ENCODE results near the gene AP3B1.
"Not testable (repeated sequence)": the region's sequence is repeated elsewhere in the genome, so short reads cannot be mapped to it uniquely, and the experiment has no call there.

AP3B1 gene

DNA sequence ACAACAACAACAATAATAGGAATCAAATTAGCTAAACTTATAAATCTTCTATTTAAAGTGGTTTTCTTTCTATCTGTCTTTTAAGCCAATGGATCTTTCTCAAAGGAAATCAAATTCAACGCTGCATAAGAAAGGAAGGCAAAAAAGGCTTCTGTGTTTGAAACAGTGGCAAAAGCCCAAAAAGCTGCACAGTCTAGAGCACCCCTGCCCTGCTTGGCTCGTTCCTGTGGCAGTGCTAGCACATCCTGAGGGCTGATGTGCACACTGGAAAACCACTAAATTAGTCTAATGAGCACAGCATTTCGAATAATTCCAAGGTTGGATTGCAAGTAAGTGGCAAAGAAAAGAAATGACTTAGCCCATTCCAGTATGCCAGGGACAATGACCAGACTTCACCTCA, 80.7 kb downstream of the AP3B1 start:
- TF ChIP-seq, protein P1, sequence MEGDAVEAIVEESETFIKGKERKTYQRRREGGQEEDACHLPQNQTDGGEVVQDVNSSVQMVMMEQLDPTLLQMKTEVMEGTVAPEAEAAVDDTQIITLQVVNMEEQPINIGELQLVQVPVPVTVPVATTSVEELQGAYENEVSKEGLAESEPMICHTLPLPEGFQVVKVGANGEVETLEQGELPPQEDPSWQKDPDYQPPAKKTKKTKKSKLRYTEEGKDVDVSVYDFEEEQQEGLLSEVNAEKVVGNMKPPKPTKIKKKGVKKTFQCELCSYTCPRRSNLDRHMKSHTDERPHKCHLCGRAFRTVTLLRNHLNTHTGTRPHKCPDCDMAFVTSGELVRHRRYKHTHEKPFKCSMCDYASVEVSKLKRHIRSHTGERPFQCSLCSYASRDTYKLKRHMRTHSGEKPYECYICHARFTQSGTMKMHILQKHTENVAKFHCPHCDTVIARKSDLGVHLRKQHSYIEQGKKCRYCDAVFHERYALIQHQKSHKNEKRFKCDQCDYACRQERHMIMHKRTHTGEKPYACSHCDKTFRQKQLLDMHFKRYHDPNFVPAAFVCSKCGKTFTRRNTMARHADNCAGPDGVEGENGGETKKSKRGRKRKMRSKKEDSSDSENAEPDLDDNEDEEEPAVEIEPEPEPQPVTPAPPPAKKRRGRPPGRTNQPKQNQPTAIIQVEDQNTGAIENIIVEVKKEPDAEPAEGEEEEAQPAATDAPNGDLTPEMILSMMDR (IDR thresholded peaks at IDR 0.05; ENCODE audit: insufficient read depth, low read length, poor library complexity, severe bottlenecking), result no peak
- Histone ChIP-seq H3K36me3 (ENCODE audit: control insufficient read depth, insufficient read depth, low read length) (peaks cover 3% of the 10 kb centered on the region), H3K27me3 (replicated peaks; ENCODE audit: control insufficient read depth, insufficient read depth, low read length) (no peaks in the 10 kb centered on the region), H3K4me3 (replicated peaks; ENCODE audit: low read depth, low read length) (no peak overlapping the region)
- DNase-seq (ENCODE audit: extremely low read depth, insufficient read length), result no peak

DNA sequence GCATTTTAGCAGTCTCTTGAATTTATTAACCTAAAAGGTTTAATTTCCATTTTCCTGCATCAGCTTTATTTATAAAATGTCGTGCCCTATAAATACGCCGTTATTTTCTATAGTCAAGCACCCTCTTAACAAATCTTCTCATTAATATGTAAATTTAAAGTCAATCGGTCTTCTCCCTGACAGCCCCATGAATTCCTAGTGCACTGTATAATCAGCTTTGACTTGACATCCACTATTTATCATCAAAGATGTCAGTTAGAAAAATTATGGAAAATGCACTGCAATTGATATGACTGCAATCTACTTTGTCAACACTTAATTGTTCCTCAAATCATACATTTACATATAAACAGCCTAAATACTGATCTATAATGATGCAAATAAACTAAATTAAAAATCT, 83.4 kb downstream of the AP3B1 start:
- TF ChIP-seq, protein P1 (IDR thresholded peaks at IDR 0.05; ENCODE audit: insufficient read depth, low read length, poor library complexity, severe bottlenecking), result no peak
- Histone ChIP-seq H3K27me3 (replicated peaks; ENCODE audit: control insufficient read depth, insufficient read depth, low read length) (no peaks in the 10 kb centered on the region), H3K36me3 (ENCODE audit: control insufficient read depth, insufficient read depth, low read length) (peaks cover 3% of the 10 kb centered on the region), H3K4me3 (replicated peaks; ENCODE audit: low read depth, low read length) (no peak overlapping the region)
- DNase-seq (ENCODE audit: extremely low read depth, insufficient read length), result no peak

DNA sequence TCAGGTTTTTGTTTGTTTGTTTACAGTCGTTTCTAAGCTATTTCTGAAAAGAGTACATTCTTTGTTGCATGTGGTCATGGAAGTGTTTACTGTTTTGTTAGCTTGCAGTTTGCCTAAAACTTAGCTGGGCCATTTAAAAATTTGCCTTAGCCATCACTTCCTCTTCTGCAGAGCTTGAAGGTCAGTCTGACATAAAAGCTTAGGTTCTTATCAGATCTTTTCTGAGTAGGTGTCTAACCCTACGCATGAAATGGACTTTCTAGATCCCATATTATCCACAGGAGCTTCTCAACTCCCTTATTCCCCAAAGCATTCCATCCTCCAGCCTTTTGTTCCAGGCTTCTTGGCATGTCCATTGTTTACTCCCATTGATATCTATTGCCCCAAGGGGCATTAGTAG, 90.3 kb downstream of the AP3B1 start:
- DNase-seq (ENCODE audit: extremely low read depth, insufficient read length), result no peak
- TF ChIP-seq, protein P1 (IDR thresholded peaks at IDR 0.05; ENCODE audit: insufficient read depth, low read length, poor library complexity, severe bottlenecking), result no peak
- no peaks in the 10 kb centered on the region; the same call in 1 of the 2 replicates for H3K36me3 ChIP-seq (ENCODE audit: control insufficient read depth, insufficient read depth, low read length)

DNA sequence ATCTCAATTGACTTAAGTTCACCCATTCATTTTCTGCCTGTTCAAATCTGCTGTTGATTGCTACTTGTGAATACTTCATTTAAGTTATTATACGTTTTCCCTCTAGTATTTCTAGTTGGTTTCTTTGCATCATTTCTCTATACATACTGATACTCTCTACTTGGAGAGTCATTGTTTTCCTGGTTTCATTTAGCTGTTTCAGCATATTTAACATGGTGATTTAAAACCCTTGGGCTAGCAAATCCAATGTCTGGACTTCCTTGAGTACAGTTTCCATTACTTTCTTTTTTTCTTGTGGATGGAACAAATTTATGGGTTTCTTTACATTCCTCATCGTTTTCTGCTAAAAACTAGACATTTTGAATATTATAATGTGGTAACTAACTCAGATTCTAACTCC, 90.7 kb downstream of the AP3B1 start:
- no peak for DNase-seq (ENCODE audit: extremely low read depth, insufficient read length)
- H3K27me3 ChIP-seq (replicated peaks; ENCODE audit: control insufficient read depth, insufficient read depth, low read length), result no peaks in the 10 kb centered on the region

More for the DNA sequence above, 90.3 kb downstream of the AP3B1 start:
- Histone ChIP-seq H3K27me3 (replicated peaks; ENCODE audit: control insufficient read depth, insufficient read depth, low read length) (no peaks in the 10 kb centered on the region), H3K4me3 (replicated peaks; ENCODE audit: low read depth, low read length) (no peak overlapping the region)

DNA sequence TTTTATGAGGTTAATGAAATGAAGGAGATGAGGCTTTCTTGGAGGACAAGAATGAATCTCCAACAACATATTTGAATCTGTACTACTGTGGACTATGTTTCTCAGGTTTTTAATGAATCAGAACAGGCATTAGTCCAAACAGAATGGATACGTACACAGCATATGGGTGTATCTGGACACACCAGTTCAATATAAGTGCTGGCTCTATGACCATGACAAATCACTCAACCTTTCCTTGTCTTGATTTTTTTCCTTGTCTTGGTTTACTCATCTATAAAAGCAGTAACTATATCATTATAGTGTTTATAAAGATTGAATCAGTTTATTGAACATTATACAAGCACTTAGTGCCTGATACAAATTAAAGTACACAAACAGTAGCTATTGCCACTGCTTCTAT, 104.1 kb downstream of the AP3B1 start:
- no peaks in the 10 kb centered on the region; the same call in none of the 2 replicates for H3K36me3 ChIP-seq (ENCODE audit: control insufficient read depth, insufficient read depth, low read length)
- H3K4me3 ChIP-seq (replicated peaks; ENCODE audit: low read depth, low read length), result no peak overlapping the region
- TF ChIP-seq, protein P1 (IDR thresholded peaks at IDR 0.05; ENCODE audit: insufficient read depth, low read length, poor library complexity, severe bottlenecking), result no peak
- no peaks in the 10 kb centered on the region for H3K27me3 ChIP-seq (replicated peaks; ENCODE audit: control insufficient read depth, insufficient read depth, low read length)
- DNase-seq (ENCODE audit: extremely low read depth, insufficient read length), result no peak

More for the DNA sequence above, 90.7 kb downstream of the AP3B1 start:
- Histone ChIP-seq H3K4me3 (replicated peaks; ENCODE audit: low read depth, low read length) (no peak overlapping the region), H3K36me3 (ENCODE audit: control insufficient read depth, insufficient read depth, low read length) (no peaks in the 10 kb centered on the region; the same call in 1 of the 2 replicates)
- TF ChIP-seq, protein P1 (IDR thresholded peaks at IDR 0.05; ENCODE audit: insufficient read depth, low read length, poor library complexity, severe bottlenecking), result no peak

DNA sequence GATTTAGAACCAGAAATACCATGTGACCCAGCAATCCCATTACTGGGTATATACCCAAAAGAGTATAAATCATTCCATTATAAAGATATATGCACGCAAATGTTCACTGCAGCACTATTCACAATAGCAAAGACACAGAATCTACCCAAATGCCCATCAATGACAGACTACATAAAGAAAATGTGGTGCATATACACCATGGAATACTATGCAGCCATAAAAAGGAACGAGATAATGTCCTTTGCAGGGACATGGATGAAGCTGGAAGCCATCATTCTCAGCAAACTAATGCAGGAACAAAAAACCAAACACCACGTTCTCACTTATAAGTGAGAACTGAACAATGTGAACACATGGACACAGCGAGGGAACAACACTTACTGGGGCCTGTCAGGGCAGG, 105.8 kb downstream of the AP3B1 start:
- H3K36me3 ChIP-seq (ENCODE audit: control insufficient read depth, insufficient read depth, low read length); H3K4me3 ChIP-seq (replicated peaks; ENCODE audit: low read depth, low read length); DNase-seq (ENCODE audit: extremely low read depth, insufficient read length); H3K27me3 ChIP-seq (replicated peaks; ENCODE audit: control insufficient read depth, insufficient read depth, low read length): not testable (repeated sequence)

Data from GM06990 (cell line).